NCI-H1048 (cell line): ENCODE measurements around the gene SETDB2.

Experiments
- DNase-seq: peaks from one replicate; lab custom pipeline; 2025; lab: John Stamatoyannopoulos, UW

The SETDB2 gene, protein sequence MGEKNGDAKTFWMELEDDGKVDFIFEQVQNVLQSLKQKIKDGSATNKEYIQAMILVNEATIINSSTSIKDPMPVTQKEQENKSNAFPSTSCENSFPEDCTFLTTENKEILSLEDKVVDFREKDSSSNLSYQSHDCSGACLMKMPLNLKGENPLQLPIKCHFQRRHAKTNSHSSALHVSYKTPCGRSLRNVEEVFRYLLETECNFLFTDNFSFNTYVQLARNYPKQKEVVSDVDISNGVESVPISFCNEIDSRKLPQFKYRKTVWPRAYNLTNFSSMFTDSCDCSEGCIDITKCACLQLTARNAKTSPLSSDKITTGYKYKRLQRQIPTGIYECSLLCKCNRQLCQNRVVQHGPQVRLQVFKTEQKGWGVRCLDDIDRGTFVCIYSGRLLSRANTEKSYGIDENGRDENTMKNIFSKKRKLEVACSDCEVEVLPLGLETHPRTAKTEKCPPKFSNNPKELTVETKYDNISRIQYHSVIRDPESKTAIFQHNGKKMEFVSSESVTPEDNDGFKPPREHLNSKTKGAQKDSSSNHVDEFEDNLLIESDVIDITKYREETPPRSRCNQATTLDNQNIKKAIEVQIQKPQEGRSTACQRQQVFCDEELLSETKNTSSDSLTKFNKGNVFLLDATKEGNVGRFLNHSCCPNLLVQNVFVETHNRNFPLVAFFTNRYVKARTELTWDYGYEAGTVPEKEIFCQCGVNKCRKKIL

DNA sequence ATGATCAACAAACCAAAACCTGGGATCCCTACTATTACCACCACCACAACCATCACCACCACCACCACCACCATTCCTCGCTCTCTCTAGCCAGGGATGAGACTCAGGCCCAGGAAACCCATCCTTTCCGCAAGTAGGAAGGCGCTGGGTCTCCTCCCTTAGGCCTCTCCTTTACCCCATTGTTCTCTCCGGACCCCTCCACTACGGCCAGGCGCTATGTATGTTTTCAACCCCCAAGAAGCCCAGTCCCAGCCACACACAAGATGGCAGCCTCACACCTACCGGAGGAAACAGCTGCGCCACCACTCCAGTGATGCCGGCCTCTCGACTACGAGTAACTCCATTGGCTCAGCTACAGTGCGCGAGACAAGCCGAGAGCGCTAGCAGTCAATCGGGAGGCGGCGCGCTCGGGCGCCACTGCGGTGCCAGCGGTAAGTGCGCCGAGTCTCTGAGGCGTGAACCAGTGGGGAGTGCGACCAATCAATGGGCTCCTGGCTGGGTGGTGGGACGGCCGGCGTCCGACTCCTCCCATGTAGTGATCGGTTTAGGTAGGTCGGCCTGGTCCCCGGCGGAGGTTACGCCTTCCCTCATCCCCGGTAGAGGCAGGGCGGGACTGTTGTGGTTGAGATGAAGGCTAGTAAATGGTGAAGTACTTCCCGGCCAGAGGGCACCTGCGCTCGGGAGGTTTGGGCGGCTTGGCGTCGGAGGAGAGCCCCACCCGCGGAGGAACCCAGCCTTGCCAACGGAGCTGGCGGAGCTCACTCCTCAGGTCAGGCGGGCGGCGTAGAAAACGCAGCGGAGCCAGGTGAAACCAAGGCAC, at the start of gene SETDB2, which contains the start of gene CAB39L:
TSS of gene SETDB2 (plus strand) at position 571 of the 820 bp plus-strand sequence. CDS start 7,620 bp downstream, outside the sequence.
TSS of gene CAB39L (minus strand) at position 361 of the 820 bp plus-strand sequence. CDS start 61,154 bp downstream, outside the sequence.
- DNase-seq, result peak; percentile 73

DNA sequence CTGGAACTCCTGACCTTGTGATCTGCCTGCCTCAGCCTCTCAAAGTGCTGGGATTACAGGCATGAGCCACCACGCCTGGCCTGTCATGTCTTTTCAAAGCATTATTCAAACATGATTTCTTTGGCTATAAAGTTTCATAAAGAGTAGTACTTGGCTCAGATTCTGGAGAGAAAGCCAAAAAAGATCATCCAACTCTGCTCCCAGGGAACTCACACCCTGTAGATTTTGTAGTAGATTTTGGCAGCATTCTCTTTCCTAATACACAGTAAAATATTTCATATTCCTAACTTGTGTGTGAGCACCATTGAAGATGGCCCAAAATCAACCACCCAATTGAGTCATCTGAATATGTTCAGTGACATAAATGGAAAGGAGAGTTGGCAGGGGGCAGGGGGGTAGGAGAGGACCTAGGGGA, 48.6 kb upstream of the SETDB2 start:
- DNase-seq, result no peak

GRCh38 chr13:49395878-49396380, 48.1 kb upstream of the SETDB2 start:
- no peak for DNase-seq

DNA sequence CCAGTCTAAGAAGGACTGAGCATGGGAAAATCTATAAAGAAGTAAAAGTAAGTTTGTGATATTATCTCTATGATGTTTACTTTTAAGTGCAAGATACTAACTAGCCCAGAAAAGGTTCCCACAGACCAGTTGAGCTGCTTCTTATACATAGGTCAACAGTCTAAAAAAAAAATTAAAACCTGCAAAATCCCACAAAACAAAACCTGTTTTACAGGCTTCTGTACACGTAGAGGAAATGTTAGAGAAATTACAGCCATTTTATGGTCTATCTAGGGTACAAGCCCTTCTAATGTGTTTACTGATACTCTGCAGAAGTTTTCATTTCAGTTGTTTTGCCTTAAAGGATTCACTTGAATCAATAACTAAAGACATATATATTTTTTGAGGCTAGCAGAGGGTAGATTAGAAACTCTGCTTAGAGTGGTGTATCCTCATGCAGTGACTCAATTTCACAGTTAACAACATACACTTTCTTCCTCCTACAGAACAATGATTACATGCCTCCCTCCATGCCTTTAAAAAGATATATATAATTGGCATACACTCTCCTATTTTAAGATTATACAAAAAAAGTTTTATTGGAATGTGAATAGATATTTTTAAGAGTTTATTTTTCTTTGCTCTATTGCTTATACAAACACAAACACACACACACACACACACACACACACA, 44.1 kb upstream of the SETDB2 start:
- DNase-seq, result no peak

GRCh38 chr13:49400755-49401659, 43.1 kb upstream of the SETDB2 start:
- DNase-seq, result no peak

GRCh38 chr13:49403996-49404702, 39.9 kb upstream of the SETDB2 start:
- DNase-seq, result no peak

- DNase-seq, result no peak
Measured at GRCh38 chr13:49404703-49405020, 39.4 kb upstream of the SETDB2 start.

DNA sequence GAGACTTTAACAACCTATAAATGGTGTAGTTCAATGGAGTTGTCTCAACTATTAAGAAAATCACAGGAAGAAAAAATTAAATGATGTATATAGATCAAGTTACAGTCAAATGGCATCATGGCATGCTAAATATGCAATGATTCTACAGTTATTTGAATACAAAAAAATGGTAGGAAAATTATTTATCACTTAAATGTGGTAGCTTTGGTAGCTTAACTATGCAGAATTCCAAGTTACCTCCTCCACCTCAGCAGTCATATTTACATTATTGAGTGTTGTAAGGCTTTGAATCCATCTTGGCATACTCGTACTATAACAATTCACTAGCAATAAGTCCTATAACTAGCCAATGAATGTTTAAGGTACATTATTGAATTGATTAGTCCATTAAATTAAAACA, 37.0 kb upstream of the SETDB2 start:
- no peak for DNase-seq

GRCh38 chr13:49407936-49408335, 36.1 kb upstream of the SETDB2 start:
- no peak for DNase-seq

DNA sequence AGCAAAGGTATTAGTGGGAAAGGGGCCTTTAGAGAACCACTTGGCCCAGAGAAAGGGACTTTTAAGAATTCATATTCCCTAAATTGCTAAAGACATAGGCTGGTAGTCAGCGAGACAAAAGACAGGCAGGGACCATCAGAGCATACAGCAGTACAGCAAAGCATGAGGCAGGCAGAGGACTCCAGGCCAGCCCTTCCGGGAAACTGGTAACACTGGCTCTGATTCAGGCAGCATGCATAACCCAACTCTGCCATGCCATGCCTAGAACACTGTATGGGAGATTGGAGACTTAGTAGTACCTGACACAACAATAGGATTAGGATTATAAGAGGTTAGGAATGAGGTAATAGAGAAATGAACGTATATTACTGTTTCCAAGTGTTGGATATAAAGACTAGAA, 35.1 kb upstream of the SETDB2 start:
- no peak for DNase-seq

DNA sequence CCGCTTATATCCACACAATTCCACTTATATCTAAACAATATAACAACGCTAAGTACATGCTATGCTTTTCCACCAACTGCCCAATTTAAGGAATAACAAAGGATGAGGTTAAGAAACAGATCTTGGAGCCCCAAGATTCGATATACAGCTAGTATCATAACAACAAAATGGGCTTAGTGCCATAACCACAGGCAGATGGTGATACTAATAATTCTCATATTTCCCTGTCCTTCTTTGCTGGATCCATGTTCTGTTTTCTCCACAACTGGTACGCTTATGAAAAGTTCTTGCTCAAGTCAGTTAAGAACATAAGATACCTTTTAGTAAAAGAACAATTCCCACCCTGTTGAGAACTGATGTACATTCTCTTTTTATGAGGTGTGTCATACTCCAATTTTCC, 34.1 kb upstream of the SETDB2 start:
- DNase-seq, result no peak

- no peak for DNase-seq
Measured at GRCh38 chr13:49410477-49410876, 33.6 kb upstream of the SETDB2 start.

DNA sequence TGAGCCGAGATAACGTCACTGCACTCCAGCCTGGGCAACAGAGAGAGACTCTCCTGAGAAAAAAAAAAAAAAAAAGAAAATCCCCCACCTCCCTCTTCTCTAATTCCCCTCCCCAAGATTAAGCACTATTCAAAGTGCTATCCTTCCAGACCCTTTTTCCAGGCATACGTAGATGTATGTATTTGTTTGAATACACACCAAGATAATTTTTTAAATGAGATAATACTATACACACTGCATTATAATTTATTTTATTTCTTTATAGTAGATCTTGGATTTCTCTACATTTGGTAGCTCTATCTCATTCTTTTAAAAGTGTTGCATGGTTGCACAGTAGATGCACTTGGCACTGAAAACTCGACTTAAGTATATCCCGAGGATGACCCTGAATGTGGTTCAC, 32.7 kb upstream of the SETDB2 start:
- no peak for DNase-seq

- DNase-seq, result no peak
Measured at GRCh38 chr13:49412749-49413148, 31.3 kb upstream of the SETDB2 start.

GRCh38 chr13:49417161-49417560, 26.9 kb upstream of the SETDB2 start:
- no peak for DNase-seq

GRCh38 chr13:49418206-49418605, 25.9 kb upstream of the SETDB2 start:
- no peak for DNase-seq

GRCh38 chr13:49419276-49419675, 24.8 kb upstream of the SETDB2 start:
- no peak for DNase-seq

DNA sequence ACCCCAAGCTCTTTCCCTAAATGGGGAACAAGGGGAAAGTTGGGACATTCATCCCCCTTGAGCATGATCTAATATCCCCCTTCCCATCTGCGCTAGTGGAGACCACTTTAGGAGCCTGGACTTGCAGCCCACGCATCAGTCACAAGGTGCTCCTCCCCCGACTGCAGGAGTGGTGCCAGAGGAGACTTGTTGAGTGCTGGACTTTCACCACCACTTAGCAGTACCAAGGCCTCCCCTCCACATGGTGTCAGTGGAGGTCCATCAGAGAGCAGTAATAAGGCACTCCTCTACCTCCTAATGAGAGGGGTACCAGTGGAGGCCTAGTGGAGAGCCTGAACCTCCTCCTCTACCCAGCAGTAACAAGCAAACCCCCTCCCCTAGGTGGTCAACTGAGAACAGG, 22.7 kb upstream of the SETDB2 start:
- no peak for DNase-seq

DNA sequence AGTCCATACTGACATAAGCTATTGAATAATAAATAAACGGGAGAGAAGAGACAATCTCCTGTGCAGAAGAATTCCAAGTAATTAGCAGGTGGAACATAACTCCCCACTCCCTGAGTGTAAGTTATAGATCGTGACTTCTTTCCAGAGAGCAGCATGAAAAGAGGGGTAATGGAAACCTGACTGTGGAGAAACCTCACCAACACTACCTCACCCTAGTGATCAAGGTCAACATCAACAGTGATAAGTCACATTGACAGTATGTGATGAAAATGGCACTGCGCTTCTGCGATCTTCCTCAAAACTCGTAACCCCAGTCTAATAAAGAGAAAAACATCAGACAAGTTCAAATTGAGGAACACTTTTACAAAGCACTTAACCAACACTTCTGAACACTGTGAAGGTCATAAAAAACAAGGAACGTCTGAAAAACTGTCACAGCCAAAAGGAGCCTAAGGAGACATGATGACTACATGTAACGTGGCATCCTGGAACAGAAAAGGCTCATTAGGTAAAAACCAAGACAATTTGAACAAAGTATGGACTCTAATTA, 20.0 kb upstream of the SETDB2 start:
- no peak for DNase-seq
